GM10847 (cell line): ENCODE data around the gene SLC13A1.

Experiments used
- POLR2A ChIP-seq: IDR thresholded peaks from 2 replicates; pipeline ENCODE4 v1.6.1; 2011; ENCODE audit not compliant: insufficient read length; ENCODE audit errors: extremely low read depth

Gene SLC13A1

DNA sequence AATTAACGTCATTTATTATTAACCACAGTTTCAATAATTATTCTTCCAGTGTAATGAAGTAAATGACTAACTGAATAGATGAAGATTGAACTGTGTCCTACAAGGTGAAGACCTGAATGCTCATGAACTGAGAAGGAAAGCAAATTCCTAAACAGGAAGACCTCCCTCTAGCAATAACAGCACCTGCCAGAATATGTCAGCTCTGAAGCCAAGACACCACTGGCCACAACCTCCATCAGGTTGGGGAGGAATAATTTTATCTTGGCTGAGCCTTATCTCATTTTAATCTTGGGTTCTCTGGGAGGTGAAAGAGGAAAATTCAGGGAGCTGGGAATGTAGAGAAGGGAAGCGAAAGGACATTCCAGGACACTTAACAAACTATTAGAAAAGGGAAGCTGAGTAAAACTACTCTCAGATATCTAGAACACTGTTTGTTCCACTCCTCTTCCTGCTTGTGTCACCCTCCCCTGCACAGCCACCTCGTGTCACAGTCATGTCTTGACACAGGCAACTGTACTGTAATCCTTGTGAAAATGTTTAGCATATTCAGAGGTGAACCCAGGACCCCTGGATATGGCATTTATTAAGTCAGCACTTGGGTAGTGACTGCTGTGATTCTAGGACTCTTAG lies 4.6 kb upstream of the SLC13A1 start:
- TF ChIP-seq POLR2A = no peak

DNA sequence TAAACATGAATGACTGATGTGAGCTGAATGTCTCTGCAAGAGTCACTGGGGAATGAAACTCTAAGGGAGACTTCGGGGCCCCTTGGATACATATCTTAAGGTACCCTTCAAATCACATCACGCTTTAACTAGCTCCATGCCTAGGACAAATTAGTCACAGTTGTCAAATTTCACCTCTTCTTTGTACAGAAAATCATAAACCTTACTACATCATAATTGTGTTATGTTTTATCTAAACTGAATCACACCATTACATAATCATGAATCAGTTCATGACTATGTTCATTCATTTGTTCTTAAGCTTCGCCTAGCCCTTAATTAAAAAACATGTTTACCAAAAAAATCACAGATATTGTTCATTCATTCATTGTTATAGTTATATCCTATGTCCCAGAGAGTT lies 2.1 kb upstream of the SLC13A1 start:
- TF ChIP-seq POLR2A = no peak

DNA sequence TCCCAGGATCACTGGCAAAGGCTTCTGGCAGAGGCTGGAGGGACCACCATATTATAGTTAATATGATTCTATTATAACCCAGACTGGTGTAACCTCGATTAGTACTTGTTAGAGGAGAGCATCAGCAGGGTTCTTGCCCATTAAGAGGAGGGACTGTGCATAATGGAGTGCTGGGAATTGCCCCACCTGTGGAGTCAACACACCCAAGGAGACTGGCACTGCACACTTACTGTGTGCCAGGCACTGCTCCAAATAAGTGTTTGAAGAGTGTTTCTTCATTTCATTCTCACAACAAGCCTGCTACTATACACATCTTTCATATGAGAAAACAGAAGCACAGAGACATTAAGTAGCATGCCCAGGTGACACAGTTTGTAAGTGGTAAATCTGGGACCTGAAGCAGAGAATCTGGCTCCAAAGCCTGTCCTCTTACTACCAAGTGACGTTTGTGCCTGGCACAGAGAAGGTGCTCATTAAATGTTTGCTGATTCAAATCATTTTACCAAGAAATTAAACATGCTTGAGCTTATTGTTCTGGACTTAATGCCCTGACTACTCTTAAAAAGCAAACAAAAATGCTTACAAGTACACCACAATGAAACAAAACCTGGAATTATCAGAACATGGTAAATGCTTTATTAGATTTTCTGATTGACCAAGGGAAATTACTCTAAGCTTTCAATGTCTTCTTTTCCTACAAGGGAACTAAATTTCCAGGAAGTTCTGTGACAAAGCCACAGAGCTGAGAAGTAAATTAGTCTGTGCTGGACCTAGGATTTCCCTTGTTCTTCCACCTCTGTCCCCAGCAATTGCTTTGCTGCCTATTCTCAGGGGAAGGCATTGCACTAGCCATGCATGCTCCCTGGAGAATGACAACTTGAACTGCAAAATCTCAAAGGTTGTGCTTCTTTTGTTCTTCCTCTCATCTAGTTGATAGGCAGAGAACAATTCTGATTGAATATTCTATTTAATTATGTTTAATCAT lies 809 bp downstream of the SLC13A1 start:
- TF ChIP-seq POLR2A = no peak

DNA sequence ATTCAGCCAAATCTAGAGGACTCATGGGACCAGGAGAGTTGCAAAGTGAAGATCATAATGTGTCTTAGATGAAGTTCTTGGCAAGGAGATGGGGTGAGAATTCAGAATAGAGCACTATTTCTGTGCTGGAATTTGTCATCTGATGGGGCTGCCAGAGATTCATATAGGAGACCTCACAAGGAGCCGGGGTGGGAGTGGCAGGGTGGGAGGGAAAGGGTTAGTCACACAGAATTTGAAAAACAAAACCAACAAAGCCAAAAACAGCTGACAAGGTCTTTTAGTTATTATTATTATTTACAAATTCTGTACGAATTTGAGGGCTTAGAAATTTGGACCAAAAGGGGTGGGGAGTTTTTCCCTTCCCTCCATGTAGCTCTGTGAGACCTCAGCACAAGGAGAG lies 1.7 kb downstream of the SLC13A1 start:
- TF ChIP-seq POLR2A = no peak

DNA sequence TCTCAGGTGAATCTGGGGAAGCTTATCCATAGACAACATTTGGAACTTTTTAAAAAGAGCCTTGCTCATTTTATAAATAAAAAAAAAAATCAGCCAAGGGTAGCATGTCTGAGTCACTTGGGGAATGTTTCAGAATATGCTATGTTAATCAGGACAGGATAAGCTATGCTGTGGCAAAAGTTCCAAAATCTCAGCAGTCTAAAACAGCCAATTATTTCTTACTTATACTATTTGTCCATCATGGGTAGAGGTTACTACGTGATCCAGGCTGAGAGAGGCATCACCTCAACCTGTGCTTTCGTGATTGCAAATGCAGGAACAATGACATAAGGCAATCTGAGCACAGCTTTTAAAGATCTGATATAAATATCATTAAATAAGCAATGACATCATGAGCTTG lies 6.5 kb downstream of the SLC13A1 start:
- TF ChIP-seq POLR2A = no peak

DNA sequence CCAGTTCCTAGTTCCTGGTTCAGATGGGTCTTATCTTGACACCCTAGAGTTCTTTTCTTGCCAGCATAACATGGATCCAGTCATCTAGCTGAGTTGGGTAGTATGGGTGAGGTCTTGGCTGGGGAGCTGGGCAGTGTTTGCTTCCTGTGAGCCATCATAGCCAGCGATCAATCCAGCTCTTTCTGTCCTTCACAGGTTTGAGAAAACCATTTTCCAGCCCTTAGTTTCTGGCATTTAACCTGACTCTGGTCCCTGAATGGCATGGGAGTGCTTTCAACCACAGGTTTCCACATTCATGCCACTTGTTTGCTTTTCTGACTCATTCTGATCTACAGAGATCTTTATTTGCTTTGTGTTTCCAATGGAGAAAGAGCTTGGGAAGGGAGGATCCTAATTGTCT lies 8.6 kb downstream of the SLC13A1 start:
- TF ChIP-seq POLR2A = no peak

DNA sequence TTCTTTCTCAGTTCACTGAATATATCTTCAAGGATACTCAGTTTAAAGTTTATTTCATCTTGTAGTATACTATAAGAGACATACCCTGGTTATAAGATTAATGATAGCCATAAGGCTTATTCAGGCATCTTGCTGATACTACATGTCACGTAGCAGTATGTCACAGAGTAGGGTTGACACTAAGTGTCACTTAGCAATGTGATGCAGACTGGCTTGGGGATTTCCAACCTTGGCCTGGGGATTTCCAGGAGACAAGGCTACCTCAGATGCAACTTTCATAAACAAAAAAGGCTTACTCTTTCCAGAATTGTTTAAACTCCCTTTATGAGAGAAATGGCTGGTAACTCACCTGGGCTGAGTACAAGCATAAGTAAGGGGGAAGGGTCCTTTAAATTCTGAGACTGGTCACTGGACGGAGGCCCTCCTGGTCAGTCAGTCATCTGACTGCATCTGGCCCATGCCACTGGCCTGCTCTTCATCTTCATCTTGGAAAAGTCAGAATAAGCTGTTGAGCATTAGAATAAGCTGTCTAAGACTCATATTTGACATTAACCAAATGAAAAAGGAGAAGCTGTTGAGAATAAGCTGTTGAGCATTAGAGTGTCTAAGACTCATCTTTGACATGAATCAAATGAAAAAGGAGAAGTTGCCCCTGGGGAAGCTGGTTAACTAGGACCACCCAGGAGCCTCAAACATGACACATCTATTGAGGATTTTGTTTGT lies 9.5 kb downstream of the SLC13A1 start:
- no peak for TF ChIP-seq POLR2A

DNA sequence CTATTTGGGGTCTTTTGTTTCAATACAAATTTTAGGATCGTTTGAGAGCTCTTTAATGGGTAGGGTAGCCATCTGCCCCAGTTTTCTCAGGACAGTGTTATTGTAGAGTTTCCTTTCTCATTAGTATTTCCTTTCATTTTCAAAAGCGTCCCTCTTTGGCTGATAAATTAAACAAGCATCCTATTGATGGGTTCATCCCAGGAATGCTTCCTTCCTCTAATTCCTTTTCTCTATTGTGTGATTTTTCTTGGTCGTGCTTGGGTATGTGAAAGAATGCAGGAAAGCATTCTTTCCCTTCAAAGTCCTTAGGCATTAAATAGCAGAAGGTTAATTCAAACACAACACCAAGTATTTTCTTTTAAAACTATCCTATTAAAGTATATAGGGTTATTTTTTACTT lies 14.0 kb downstream of the SLC13A1 start:
- TF ChIP-seq POLR2A = no peak

DNA sequence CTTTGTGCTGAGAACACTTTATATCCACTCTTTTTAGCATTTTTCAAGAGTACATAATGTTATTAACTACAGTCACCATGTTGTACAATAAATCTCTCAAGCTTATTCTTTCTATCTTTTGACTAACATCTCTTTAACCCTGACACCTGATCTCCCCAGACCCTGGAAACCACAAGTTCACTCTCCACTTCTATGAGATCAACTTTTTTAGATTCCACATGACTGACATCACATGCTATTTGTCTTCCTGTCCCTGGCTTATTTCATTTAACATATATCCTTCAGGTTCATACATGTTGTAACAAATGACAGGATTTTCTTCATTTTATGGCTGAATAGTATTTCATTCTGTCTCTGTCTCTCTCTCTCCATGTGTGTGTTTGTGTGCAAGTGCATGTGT lies 15.5 kb downstream of the SLC13A1 start:
- TF ChIP-seq POLR2A = no peak

DNA sequence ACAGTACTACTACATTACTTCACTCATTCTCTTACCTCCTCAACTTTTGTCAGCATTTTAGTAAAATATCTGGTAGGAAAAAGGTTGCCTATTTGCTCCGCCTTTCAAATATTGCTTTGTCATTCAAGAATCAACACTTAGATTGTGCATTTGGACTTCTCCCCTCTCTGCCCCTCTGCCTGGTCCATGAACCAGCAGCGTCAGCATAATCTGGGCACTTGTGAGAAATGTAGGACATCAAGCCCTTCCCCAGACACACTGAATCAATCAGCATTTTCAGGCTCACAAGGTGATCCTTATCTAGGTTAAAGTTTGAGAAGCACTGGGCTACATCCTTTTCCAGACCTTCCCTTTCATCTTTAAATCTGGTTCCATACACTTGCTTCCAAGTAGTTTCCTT lies 16.3 kb downstream of the SLC13A1 start:
- TF ChIP-seq POLR2A = no peak

DNA sequence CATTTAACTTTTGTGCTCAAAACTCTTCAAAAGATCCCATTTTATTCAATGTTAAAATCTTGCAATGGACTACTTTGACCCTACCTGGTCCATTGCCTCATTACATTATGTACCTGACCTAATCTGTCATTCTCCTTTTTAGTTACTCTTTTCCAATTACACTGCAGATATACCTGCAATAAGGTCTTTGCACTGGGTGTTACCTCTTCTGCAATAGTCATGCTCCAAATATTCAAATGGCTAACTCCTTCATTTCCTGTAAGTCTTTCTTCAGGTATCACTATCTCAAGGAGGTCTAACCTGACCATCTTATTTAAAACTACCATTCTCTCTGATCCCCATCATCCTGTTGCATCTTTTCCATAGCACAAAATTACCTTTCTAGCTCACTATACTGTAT lies 22.3 kb downstream of the SLC13A1 start:
- no peak for TF ChIP-seq POLR2A

DNA sequence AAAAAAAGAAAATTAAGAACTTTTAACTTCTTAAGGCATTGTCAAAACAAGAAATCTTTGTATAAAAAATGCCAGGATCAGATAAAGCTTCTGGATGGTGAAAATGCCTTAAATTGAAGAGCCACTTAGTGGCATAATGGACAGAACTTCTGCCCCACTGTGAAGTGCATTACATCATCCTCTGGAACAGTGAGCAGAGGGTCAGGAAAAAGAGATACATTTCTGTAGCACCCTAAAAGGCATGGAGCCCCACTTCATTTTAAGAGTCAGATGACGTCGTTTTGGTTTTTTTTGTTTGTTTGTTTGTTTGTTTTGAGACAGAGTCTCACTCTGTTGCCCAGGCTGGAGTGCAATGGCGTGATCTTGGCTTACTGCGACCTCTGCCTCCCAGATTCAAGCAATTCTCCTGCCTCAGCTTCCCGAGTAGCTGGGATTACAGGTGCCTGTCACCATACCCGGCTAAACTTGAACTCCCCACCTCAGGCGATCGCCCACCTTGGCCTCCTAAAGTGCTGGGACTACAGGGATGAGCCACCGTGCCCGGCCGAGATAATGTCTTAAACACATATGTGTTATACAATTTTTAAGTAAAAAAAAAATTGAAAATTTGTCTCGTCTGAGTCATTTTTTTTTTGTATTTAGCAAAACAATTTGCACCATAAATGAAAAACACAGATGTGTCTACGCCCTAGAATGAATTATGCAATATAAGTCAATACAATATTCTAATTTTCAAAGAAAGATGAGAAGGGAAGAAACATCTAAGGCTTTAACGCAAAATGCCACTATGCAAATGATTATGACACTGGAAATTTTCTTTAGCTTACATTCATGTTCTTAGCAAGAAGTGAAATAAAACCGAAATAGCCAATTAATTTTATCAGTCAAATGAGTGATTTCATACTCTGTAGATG lies 29.2 kb downstream of the SLC13A1 start:
- no peak for TF ChIP-seq POLR2A

DNA sequence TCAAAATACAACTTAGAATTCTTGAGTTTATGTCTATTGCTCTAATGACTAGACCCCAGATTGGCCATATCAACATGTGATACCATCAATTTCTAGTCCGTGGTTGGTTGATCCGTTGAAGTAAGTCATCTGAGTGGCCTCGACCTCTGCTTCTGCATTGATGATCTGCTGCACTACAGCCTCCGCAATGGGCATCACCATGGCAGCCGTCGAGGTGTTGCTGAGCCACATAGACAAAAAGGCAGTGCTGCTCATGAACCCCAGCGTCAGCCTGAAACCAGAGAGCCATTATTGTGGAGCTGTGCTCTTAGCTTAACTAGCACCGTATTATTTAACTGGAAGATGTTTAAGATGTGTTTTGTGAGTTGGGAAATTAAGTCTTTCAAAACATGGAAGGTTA lies 30.7 kb downstream of the SLC13A1 start:
- TF ChIP-seq POLR2A = no peak

DNA sequence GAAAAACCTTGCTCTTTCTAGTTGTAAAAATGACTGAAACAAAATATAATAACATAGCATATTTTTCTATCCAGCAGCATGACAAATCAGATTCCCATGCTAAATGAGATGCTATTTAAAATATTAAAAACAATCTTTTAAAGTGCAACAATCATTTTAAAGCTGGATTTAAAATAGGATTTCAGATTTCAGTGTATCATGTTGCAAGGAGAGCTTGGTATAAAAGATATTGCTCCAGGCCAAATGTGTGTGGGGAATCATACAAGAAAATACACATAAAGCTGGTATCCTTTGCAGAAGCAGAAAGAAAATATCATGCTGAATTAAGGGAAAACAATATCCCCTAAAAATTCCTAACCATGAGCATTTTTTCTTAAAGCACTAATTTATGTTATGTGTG lies 42.2 kb downstream of the SLC13A1 start:
- TF ChIP-seq POLR2A = no peak

DNA sequence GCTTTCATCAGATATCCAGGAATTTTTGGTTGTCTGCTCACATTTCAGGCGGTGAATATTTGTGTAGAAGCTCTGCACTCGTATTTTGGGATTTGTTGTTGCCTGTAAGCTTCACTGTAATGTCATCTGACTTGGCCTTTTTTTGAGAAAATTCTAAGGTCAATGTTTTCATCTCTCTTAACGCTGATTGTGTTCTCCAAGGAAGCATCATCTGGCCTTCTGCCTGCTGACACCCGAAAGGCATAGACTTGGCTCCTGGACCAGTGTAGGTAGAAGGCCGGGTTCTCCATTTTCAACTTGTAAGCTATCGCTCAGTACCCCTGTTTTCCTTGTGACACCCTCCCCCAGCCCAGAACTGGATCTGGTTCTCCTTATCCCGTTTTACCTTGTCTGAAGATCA lies 44.2 kb downstream of the SLC13A1 start:
- no peak for TF ChIP-seq POLR2A
